HTERT RPE-1 (cell line): ENCODE data around the gene ZNF385B.

Experiments used
- in situ Hi-C: fragments of 300-500 bp; cut with MboI; formaldehyde crosslinking; loops from 4 replicates; pipeline ENCODE4 v1.14.3; 2020; ENCODE audit warnings: low sequenced_read_pairs

Gene ZNF385B

DNA sequence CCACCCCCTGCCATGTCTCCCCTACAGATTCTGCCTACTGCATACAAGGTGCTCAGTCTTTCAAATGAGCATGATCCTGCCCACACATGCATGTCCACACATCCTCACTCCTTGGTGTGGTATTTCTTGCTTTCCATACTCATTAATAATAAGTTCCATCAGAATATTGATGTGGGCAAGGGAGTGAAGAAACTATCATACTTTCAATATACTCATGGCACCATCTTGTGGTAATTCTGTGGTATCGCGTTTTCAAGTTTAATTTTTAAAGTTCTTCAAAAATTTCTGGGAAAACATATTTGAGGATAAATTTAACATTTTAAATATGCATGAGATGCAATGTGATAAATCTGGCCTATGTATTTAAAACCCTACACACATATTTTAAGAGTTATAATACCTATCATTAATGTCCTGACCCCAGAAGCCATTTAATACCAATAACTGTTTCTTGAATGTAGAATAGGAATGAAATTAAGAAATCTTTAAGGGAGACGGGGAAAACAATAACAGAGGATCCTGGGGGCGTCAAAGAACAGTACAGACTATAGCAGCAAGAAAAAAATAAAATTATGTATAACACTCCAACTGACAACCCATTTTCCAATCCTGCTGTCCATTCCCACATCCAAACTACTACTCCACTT lies 110.1 kb downstream of the ZNF385B start:
- in situ Hi-C loops: no loop called here

GRCh38 chr2:179749210-179749609 lies 112.2 kb downstream of the ZNF385B start:
- in situ Hi-C loops: no loop called here

GRCh38 chr2:179746981-179747380 lies 114.4 kb downstream of the ZNF385B start:
- in situ Hi-C loops: no loop called here

- in situ Hi-C loops: no loop called here
Observed at GRCh38 chr2:179745635-179746256, 115.7 kb downstream of the ZNF385B start.

- in situ Hi-C loops: no loop called here
Observed at GRCh38 chr2:179744401-179744800, 117.0 kb downstream of the ZNF385B start.

GRCh38 chr2:179741317-179741716 lies 120.1 kb downstream of the ZNF385B start:
- in situ Hi-C loops: no loop called here

- in situ Hi-C loops: no loop called here
Observed at GRCh38 chr2:179729966-179730365, 131.4 kb downstream of the ZNF385B start.

DNA sequence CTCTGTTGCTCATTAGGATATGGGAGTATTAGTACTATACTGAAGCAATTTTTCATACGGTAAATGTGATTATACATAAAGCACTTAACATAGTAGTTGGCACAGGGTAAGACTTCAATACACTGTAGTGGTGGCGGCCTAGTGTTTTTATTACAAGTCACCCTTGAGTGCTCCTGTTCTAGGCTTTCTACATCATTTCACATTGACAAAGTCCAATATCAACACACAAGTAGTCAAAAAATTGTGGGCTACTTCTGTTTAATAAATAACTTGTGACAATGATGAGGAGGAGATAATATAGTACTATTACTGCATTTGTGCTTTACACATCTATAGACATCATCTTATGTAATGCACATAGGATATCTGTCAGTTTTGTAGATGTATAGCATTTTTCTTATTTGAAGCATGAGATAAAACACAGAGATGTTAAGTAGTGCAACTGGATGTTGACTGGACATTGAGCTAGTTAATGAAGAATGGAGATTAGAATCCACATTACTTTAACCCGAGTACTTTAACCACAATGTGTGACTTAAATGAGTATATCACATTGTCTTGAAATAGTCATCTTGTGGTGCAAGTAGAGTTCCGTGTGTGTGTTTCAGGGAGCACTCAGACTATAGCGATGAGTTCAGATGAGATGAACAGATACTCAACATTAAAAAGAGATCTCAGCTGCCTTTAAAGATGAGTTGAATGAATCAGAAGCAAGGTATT lies 134.8 kb downstream of the ZNF385B start:
- in situ Hi-C loops: no loop called here

- in situ Hi-C loops: no loop called here
Observed at GRCh38 chr2:179724403-179724802, 137.0 kb downstream of the ZNF385B start.

DNA sequence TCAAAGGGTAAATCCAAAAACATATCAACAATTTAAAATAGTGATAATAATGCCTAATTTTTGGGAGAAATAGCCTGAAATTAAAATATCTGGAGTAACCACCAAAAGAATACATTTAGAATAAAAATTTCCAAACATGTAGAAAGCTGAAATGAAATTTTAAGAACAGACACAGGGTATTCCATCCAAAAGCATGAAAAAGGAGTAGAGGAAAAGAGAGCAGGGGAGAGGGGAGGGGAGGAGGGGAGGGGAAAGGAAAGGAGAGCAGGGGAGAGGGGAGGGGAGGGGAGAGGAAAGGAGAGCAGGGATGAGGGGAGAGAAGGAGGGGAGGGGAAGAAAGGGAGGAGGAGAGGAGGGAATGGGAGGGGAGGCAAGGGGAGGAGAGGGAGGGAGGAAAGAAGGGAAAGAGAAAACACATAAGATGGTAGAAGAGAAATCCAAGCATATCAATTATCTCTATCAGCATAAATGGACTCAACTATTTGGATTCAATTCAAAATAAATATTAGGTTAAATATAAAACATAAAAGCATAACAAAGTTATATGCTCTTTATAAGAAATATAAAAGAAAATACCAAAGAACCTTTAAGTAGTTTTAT lies 141.1 kb downstream of the ZNF385B start:
- in situ Hi-C loops: no loop called here

DNA sequence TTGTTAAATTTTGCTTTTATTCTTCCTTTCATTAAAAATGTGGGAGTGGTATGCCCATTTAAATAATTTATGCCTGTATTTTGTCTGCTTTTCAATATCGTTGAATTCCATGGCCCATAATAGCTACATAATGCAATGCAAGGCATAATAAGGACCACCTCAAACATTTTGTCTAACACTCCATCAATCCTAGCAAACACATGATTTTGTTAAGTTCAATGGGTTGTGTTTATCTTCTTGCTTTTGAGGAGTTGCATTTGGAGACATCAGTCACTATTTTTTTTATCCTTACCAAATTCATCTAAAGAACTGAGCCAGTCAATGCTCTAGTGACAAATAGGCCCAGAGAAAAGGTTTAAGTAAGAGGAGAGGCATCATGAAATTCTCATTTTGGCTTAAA lies 145.5 kb downstream of the ZNF385B start:
- in situ Hi-C loops: no loop called here

- in situ Hi-C loops: no loop called here
Observed at GRCh38 chr2:179715196-179715595, 146.2 kb downstream of the ZNF385B start.

DNA sequence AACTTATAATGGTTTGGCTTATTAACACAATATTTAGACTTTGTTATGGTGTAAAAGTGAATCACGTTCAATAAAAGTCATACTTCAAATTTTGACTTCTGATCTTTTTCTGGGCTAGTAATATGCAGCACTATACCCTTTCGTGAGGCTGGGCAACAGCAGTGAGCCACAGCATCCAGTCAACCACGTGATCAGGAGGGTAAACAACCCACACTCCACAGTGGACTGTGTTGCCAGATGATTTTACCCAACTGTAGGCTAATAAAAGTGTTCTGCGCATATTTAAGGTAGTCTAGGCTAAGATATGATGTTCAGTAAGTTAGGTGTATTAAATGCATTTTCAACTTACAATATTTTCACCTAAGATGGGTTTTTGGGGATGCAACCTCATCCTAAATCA lies 148.6 kb downstream of the ZNF385B start:
- in situ Hi-C loops: no loop called here

GRCh38 chr2:179711375-179711774 lies 150.0 kb downstream of the ZNF385B start:
- in situ Hi-C loops: no loop called here

DNA sequence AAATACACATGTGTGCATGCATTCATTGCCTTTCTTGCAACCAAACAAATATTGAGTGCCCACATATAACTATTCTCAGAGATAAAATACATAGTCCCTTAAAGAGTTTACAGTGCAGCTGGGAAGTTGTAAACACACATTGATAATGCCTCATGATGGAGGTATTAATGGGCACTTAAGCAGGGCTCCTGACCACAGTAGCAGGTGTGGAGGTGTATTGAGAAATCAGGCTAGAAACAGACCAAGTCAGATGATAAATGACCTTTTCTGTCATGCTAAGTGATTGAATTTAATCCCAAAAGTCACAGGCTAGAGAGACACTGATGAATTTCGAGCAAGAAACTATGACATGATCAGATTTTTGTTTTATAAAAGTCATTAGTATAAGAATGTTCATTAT lies 157.7 kb downstream of the ZNF385B start:
- in situ Hi-C loops: no loop called here

DNA sequence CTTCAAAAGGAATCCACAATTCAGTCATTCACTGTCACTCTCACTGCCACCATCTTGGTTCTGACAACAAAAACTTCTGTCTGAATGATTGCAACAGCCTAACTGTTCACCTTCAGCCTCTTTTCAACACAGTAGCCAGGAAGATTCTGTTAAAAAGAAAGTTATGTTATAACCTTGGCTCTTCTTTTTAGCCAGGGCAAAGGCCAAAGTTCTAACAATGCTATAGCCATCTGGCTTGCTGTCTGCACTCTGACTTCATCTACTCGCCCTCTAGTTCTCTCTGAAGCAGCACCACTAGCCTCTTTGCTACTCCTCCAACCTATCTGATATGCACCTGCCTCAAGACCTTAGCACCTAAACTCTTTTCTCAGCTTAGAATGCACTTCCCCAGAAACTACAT lies 158.5 kb downstream of the ZNF385B start:
- in situ Hi-C loops: no loop called here

DNA sequence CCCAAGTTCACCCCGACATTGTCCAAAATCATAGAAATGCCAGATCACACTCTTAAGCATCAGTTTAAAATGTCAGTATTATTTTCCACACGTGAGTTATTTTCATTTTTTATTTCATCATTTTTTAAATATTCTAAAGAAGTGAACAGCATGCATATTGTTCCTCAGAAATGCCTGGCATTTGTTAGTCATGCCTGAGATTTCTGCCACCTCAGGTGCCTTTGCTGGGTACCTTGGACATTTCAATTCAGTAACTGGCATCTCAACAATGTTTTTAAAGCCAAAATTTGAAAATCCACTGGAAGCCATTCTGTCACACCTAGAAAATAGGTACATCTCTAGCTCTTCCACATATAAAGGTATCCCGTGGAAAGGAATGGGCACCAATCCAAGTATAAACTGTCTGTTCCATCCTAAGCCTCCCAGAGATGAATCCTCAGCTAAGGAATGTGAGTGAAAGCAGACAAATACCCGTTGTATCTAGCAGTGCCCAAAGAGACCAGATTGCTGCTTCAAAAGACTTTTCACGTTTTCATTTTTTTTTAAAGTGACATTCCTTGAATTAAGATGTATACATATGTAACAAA lies 159.8 kb downstream of the ZNF385B start:
- in situ Hi-C loops: no loop called here

DNA sequence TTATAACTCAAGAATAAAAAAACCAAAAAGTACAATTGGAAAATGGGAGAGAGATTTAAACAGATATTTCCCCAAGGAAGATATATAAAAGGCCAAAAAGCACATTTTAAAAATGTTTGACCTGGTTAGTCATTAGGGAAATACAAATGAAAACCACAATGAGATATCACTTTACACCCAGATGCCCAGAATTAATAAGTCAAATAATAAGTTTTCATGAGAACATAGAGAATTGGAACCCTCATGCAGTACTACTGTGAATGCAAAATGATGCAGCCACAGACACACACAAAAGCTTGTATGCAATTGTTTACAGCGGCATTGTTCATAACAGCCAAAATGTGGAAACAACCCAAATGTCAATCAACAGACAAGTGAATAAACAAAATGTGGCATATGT lies 165.9 kb downstream of the ZNF385B start:
- in situ Hi-C loops: no loop called here

DNA sequence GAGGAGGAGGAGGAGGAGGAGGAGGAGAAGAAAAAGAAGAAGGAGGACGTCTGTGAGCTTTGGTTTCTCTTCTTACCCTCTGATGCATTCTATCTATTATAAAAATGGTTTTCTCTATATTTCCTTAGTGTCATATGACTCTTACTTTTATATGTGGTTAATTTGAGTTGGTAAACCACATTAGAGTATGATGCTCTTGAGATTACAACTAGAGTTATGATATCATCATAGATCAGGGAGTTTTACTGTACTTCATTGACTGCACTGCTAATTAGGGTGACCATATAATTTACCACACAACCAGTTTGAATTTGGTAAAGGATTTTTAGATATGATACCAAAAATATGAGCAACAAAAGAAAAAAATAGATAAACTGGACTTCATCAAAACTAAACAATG lies 166.4 kb downstream of the ZNF385B start:
- in situ Hi-C loops: no loop called here

- in situ Hi-C loops: no loop called here
Observed at GRCh38 chr2:179692610-179693009, 168.8 kb downstream of the ZNF385B start.

- in situ Hi-C loops: no loop called here
Observed at GRCh38 chr2:179692043-179692442, 169.4 kb downstream of the ZNF385B start.
